IMR-90 (cell line): ENCODE data around the gene RTN3. TPM values are rescaled to one million over a fixed set of nuclear protein-coding genes. Genes with fewer than 3 reads are reported as not detected.

Experiments used
- ATAC-seq: fragments of 200-7000 bp; cut with Tn5 transposase; 2 replicates; pipeline ENCODE4 v1.9.1; 2020; ENCODE audit warnings: low read depth, mild to moderate bottlenecking, moderate library complexity
- BruUV-seq: library from RNA; stranded (reverse); fragments of 400-500 nt; replicated peaks from 2 replicates; lab custom pipeline; 2021; lab: Mats Ljungman, UMichigan
- CTCF ChIA-PET: fragments of 300-600 bp; formaldehyde crosslinking; extraction: SDS; loops from one replicate; lab custom pipeline; 2021; ENCODE audit warnings: antibody characterized with exemption; lab: Yijun Ruan, JAX
- POLR2A ChIA-PET: fragments of 300-600 bp; sonication (Branson Sonifier 250); formaldehyde crosslinking; loops from one replicate; lab custom pipeline; 2022; ENCODE audit warnings: antibody characterized with exemption; ENCODE audit not compliant: unreplicated experiment; lab: Charles Lee
- DNase-seq: peaks from one replicate; pipeline ENCODE4 v3.0.0; 2013
- H2AFZ ChIP-seq: replicated peaks from 2 replicates; pipeline ENCODE3; 2013; ENCODE audit warnings: low read length, mild to moderate bottlenecking; ENCODE audit not compliant: poor library complexity
- H2AK5ac ChIP-seq: 2 replicates; pipeline ENCODE4 v1.6.1; 2013; ENCODE audit warnings: low read depth, low read length, inconsistent platforms
- H2AK9ac ChIP-seq: replicated peaks from 2 replicates; pipeline ENCODE3; 2013; ENCODE audit warnings: mild to moderate bottlenecking, low read depth, low read length, moderate library complexity; ENCODE audit not compliant: poor library complexity
- H2BK120ac ChIP-seq: 2 replicates; pipeline ENCODE4 v1.6.1; 2013; ENCODE audit warnings: low read depth, low read length, inconsistent platforms
- H2BK15ac ChIP-seq: 3 replicates; pipeline ENCODE4 v1.6.1; 2013; ENCODE audit warnings: low read depth, low read length, inconsistent platforms
- H2BK20ac ChIP-seq: 2 replicates; pipeline ENCODE4 v1.6.1; 2013; ENCODE audit warnings: low read depth, mild to moderate bottlenecking, inconsistent platforms, low read length, moderate library complexity
- H2BK5ac ChIP-seq: 2 replicates; pipeline ENCODE4 v1.6.1; 2013; ENCODE audit warnings: mild to moderate bottlenecking, low read depth, low read length, inconsistent platforms; ENCODE audit not compliant: poor library complexity, severe bottlenecking
- H3K14ac ChIP-seq: replicated peaks from 2 replicates; pipeline ENCODE4 v1.6.1; 2013; ENCODE audit warnings: low read depth, low read length, inconsistent platforms
- H3K18ac ChIP-seq: 2 replicates; pipeline ENCODE4 v1.6.1; 2013; ENCODE audit warnings: low read depth, low read length, control low read depth
- H3K23ac ChIP-seq: 2 replicates; pipeline ENCODE4 v1.6.1; 2013; ENCODE audit warnings: low read depth, low read length, inconsistent platforms
- H3K27ac ChIP-seq: 2 replicates; pipeline ENCODE4 v1.5.1; 2013; ENCODE audit warnings: mild to moderate bottlenecking, control low read depth, low read length; ENCODE audit not compliant: insufficient read depth
- H3K27me3 ChIP-seq: 2 replicates; pipeline ENCODE4 v1.6.1; 2013; ENCODE audit warnings: low read length; ENCODE audit not compliant: control insufficient read depth, insufficient read depth
- H3K36me3 ChIP-seq: 2 replicates; pipeline ENCODE4 v1.6.1; 2013; ENCODE audit warnings: low read length, mixed read lengths; ENCODE audit not compliant: control insufficient read depth, insufficient read depth
- H3K4ac ChIP-seq: 2 replicates; pipeline ENCODE4 v1.6.1; 2013; ENCODE audit warnings: low read depth, low read length, inconsistent platforms
- H3K4me1 ChIP-seq: 2 replicates; pipeline ENCODE4 v1.6.1; 2013; ENCODE audit warnings: low read length, mixed read lengths; ENCODE audit not compliant: control insufficient read depth, insufficient read depth
- H3K4me2 ChIP-seq: 2 replicates; pipeline ENCODE4 v1.6.1; 2013; ENCODE audit warnings: low read depth, mild to moderate bottlenecking, control low read depth, low read length, moderate library complexity
- H3K4me3 ChIP-seq: 2 replicates; pipeline ENCODE4 v1.5.1; 2013; ENCODE audit warnings: low read depth, mild to moderate bottlenecking, control low read depth, low read length, moderate library complexity; ENCODE audit not compliant: insufficient read depth
- H3K56ac ChIP-seq: 2 replicates; pipeline ENCODE4 v1.6.1; 2013; ENCODE audit warnings: low read length, inconsistent platforms; ENCODE audit not compliant: insufficient read depth; ENCODE audit errors: extremely low read depth
- H3K79me1 ChIP-seq, 2 experiments: 2 replicates each; pipeline ENCODE4 v1.6.1; 2013; ENCODE audit warnings: low read length in 2 of 2, inconsistent platforms in 1 of 2, low read depth in 1 of 2
- H3K9ac ChIP-seq: 2 replicates; pipeline ENCODE4 v1.6.1; 2013; ENCODE audit warnings: low read depth, low read length, control low read depth
- H3K9me1 ChIP-seq: 2 replicates; pipeline ENCODE4 v1.6.1; 2013; ENCODE audit warnings: low read length, inconsistent platforms; ENCODE audit not compliant: insufficient read depth
- H3K9me3 ChIP-seq: 2 replicates; pipeline ENCODE4 v1.6.1; 2013; ENCODE audit warnings: low read length; ENCODE audit not compliant: control insufficient read depth, insufficient read depth
- H4K20me1 ChIP-seq: 2 replicates; pipeline ENCODE4 v1.6.1; 2013; ENCODE audit warnings: low read length, inconsistent platforms; ENCODE audit not compliant: insufficient read depth
- H4K5ac ChIP-seq: 2 replicates; pipeline ENCODE4 v1.6.1; 2013; ENCODE audit warnings: mild to moderate bottlenecking, low read depth, low read length, control low read depth
- H4K8ac ChIP-seq, 2 experiments: 2 replicates each; pipeline ENCODE4 v1.6.1; 2013; ENCODE audit warnings: low read depth in 2 of 2, low read length in 2 of 2, control low read depth in 1 of 2, inconsistent platforms in 1 of 2
- H4K91ac ChIP-seq: 2 replicates; pipeline ENCODE4 v1.6.1; 2013; ENCODE audit warnings: low read depth, low read length, inconsistent platforms; ENCODE audit not compliant: insufficient read depth
- BHLHE40 ChIP-seq: fragments of 150-350 bp; IDR thresholded peaks from 2 replicates; pipeline ENCODE4 v1.6.1; 2016; ENCODE audit warnings: mild to moderate bottlenecking, low read depth, low read length
- CEBPB ChIP-seq: IDR thresholded peaks from 2 replicates; pipeline ENCODE4 v1.6.1; 2012; ENCODE audit warnings: low read depth, low read length, improper control_type of control experiment
- CHD1 ChIP-seq: IDR thresholded peaks from 2 replicates; pipeline ENCODE4 v1.6.1; 2012; ENCODE audit warnings: low read depth, low read length, improper control_type of control experiment
- CTCF ChIP-seq: conservative IDR thresholded peaks from 2 replicates; pipeline ENCODE4 v1.5.1; 2012; ENCODE audit warnings: mild to moderate bottlenecking, low read depth, low read length, improper control_type of control experiment
- FOS ChIP-seq: fragments of 150-350 bp; IDR thresholded peaks from 2 replicates; pipeline ENCODE4 v1.6.1; 2016; ENCODE audit warnings: low read depth, low read length
- MAFK ChIP-seq: IDR thresholded peaks from 2 replicates; pipeline ENCODE4 v1.6.1; 2012; ENCODE audit warnings: low read depth, low read length, improper control_type of control experiment
- MAZ ChIP-seq: IDR thresholded peaks from 2 replicates; pipeline ENCODE4 v1.6.1; 2012; ENCODE audit warnings: low read depth, mild to moderate bottlenecking, low read length, improper control_type of control experiment, moderate library complexity, borderline replicate concordance
- MXI1 ChIP-seq: IDR thresholded peaks from 2 replicates; pipeline ENCODE4 v1.6.1; 2012; ENCODE audit warnings: low read depth, mild to moderate bottlenecking, low read length, moderate library complexity, borderline replicate concordance
- NFE2L2 ChIP-seq: fragments of 150-350 bp; IDR thresholded peaks from 2 replicates; pipeline ENCODE4 v1.6.1; 2016; ENCODE audit warnings: low read depth, mild to moderate bottlenecking, low read length
- POLR2A ChIP-seq: IDR thresholded peaks from 2 replicates; pipeline ENCODE4 v1.6.1; 2012; ENCODE audit warnings: mild to moderate bottlenecking, low read depth, low read length
- RAD21 ChIP-seq: IDR thresholded peaks from 2 replicates; pipeline ENCODE4 v1.6.1; 2012; ENCODE audit warnings: low read length, improper control_type of control experiment
- RCOR1 ChIP-seq: IDR thresholded peaks from 2 replicates; pipeline ENCODE4 v1.6.1; 2012; ENCODE audit warnings: mild to moderate bottlenecking, low read length, improper control_type of control experiment; ENCODE audit not compliant: insufficient replicate concordance
- RFX5 ChIP-seq: IDR thresholded peaks from 2 replicates; pipeline ENCODE4 v1.8.0; 2012; ENCODE audit warnings: low read depth, mild to moderate bottlenecking, low read length, moderate library complexity
- SMC3 ChIP-seq: fragments of 150-350 bp; IDR thresholded peaks from 2 replicates; pipeline ENCODE4 v1.6.1; 2016; ENCODE audit warnings: low read depth, mild to moderate bottlenecking, antibody characterized with exemption, low read length, moderate library complexity
- WGBS, 2 experiments: methylation state at CpG; one replicate each; pipeline versions ENCODE4 v1.1.5 to v1.1.7; 2013; ENCODE audit warnings: missing lambda C conversion rate in 2 of 2; ENCODE audit not compliant: insufficient read length in 1 of 2; ENCODE audit errors: extremely low coverage in 2 of 2; 5-methylcytosine and 5-hydroxymethylcytosine counted together
- dilution Hi-C: fragments of 300-500 bp; cut with HindIII; formaldehyde crosslinking; loops from one replicate; pipeline ENCODE4 v1.14.3; 2018; ENCODE audit warnings: low sequenced_read_pairs; ENCODE audit not compliant: unreplicated experiment
- in situ Hi-C: fragments of 300-500 bp; cut with MboI; formaldehyde crosslinking; loops from 3 replicates; pipeline ENCODE4 v1.14.3; 2019; ENCODE audit warnings: low sequenced_read_pairs, inconsistent platforms, mixed read lengths
- intact Hi-C: fragments of 100-400 bp; cut with micrococcal nuclease; formaldehyde crosslinking; loops from 2 replicates; pipeline ENCODE4 v1.10.0; 2022
- polyA plus RNA-seq, 3 experiments: library from polyadenylated mRNA; depleted of rRNA; stranded (reverse); fragments of >200 nt; gene quantifications; 2 replicates each; pipeline ENCODE4 v1.2.3, GENCODE V29; 2012; ENCODE audit warnings: low replicate concordance in 1 of 3
- total RNA-seq: library from RNA; depleted of rRNA; stranded (reverse); fragments of >200 nt; gene quantifications from 2 replicates; pipeline ENCODE4 v1.2.3, GENCODE V29; 2012
- TF ChIP-seq, protein P1 (sequence below): fragments of 150-350 bp; IDR thresholded peaks from 2 replicates; pipeline ENCODE4 v1.6.1; 2016; ENCODE audit warnings: low read depth, mild to moderate bottlenecking, low read length, moderate library complexity, borderline replicate concordance
- TF ChIP-seq, protein P2 (sequence below): fragments of 150-350 bp; IDR thresholded peaks from 2 replicates; pipeline ENCODE4 v1.6.1; 2017; ENCODE audit warnings: mild to moderate bottlenecking, antibody characterized with exemption, low read length, low read depth

RTN3 gene
- total and polyA plus RNA-seq, 2 of the 4 experiments (the other 2 are of a cell fraction) = 31.2 to 64.6 TPM

DNA sequence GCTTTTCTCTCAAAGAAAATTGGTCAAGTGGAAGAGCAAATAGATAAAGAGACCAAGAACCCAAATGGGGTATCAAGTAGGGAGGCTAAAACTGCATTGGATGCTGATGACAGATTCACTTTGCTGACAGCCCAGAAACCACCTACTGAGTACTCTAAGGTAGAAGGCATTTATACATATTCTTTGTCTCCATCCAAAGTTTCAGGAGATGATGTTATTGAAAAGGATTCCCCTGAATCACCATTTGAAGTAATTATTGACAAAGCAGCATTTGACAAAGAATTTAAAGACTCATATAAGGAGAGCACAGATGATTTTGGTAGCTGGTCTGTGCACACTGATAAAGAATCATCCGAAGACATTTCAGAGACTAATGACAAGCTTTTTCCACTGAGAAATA lies 37.7 kb downstream of the RTN3 start:
- Histone ChIP-seq H2BK120ac (no peak overlapping the region), H2BK15ac (no peak overlapping the region), H4K20me1 (peaks cover 8% of the 10 kb centered on the region; the same call in 1 of the 2 replicates), H2AFZ (no peak overlapping the region), H3K4me1 (no peaks in the 10 kb centered on the region; the same call in 1 of the 2 replicates), H3K9ac (no peak overlapping the region), H3K27ac (no peak overlapping the region), H4K5ac (no peak overlapping the region), H2AK5ac (no peak overlapping the region), H3K4me3 (no peak overlapping the region), H2BK5ac (no peak overlapping the region), H3K9me1 (0 out of 2 replicates have a peak, but pooled peaks cover 3% of the 10 kb centered on the region), H3K14ac (no peak overlapping the region), H3K9me3 (no peaks in the 10 kb centered on the region), H2AK9ac (no peak overlapping the region), H2BK20ac (no peak overlapping the region), H3K56ac (no peak overlapping the region), H3K36me3 (peaks cover 6% of the 10 kb centered on the region), H3K4me2 (no peak overlapping the region), H3K27me3 (no peaks in the 10 kb centered on the region), H3K23ac (no peak overlapping the region), H4K8ac (no peak overlapping the region), H3K18ac (no peak overlapping the region), H3K4ac (no peak overlapping the region), H4K91ac (no peak overlapping the region), H3K79me1 (peaks cover 14 to 53% of the 10 kb centered on the region in 2 experiments)
- intact Hi-C loops = no loop called here
- ATAC-seq (no peak), DNase-seq (no peak)
- dilution Hi-C loops = no loop called here
- ChIA-PET POLR2A (no interaction called here), CTCF (no interaction called here)
- no CpG with 5 or more reads among the region's 1 CpG for WGBS, 2 experiments
- TF ChIP-seq, protein P1, sequence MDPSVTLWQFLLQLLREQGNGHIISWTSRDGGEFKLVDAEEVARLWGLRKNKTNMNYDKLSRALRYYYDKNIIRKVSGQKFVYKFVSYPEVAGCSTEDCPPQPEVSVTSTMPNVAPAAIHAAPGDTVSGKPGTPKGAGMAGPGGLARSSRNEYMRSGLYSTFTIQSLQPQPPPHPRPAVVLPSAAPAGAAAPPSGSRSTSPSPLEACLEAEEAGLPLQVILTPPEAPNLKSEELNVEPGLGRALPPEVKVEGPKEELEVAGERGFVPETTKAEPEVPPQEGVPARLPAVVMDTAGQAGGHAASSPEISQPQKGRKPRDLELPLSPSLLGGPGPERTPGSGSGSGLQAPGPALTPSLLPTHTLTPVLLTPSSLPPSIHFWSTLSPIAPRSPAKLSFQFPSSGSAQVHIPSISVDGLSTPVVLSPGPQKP = no peak
- TF ChIP-seq, protein P2, sequence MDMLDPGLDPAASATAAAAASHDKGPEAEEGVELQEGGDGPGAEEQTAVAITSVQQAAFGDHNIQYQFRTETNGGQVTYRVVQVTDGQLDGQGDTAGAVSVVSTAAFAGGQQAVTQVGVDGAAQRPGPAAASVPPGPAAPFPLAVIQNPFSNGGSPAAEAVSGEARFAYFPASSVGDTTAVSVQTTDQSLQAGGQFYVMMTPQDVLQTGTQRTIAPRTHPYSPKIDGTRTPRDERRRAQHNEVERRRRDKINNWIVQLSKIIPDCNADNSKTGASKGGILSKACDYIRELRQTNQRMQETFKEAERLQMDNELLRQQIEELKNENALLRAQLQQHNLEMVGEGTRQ = no peak
- TF ChIP-seq FOS = no peak
- no peak for TF ChIP-seq RAD21
- no peak for TF ChIP-seq CEBPB
- no peak for TF ChIP-seq SMC3
- TF ChIP-seq CHD1 = no peak
- TF ChIP-seq MAZ = no peak
- TF ChIP-seq RCOR1 = no peak
- TF ChIP-seq BHLHE40 = no peak
- TF ChIP-seq POLR2A = no peak
- TF ChIP-seq NFE2L2 = no peak
- TF ChIP-seq CTCF = no peak
- TF ChIP-seq MXI1 = no peak
- no peak for TF ChIP-seq MAFK
- TF ChIP-seq RFX5 = no peak
- BruUV-seq = no TSS peak
- in situ Hi-C loops = no loop called here
